K562 (cell line): ENCODE data around the gene MXRA7. TPM values are rescaled to one million over a fixed set of nuclear protein-coding genes. Genes with fewer than 3 reads are reported as not detected.

ENCODE experiments used
- COPS2 ChIP-seq: fragments of 450-650 bp; conservative IDR thresholded peaks from 2 replicates; pipeline ENCODE4 v1.6.1; 2016; ENCODE audit warnings: mild to moderate bottlenecking, moderate library complexity
- CREB1 ChIP-seq, 2 experiments: sonication (generic) in 1 of 2; formaldehyde crosslinking in 1 of 2; IDR thresholded peaks; 2 replicates each; pipeline versions ENCODE4 v1.6.1 to v1.8.0; 2012 to 2022; ENCODE audit warnings: inconsistent platforms in 1 of 2, mild to moderate bottlenecking in 1 of 2, missing genetic modification reagents in 1 of 2, moderate library complexity in 1 of 2
- CREBBP ChIP-seq: IDR thresholded peaks from one replicate; pipeline ENCODE4 v1.6.1; 2012; ENCODE audit warnings: low read depth, mild to moderate bottlenecking, control low read depth, inconsistent platforms, low read length
- E2F4 ChIP-seq: sonication (generic); formaldehyde crosslinking; IDR thresholded peaks from 2 replicates; pipeline ENCODE4 v1.8.0; 2022; ENCODE audit warnings: mild to moderate bottlenecking, low read depth, missing genetic modification reagents
- GABPB1 ChIP-seq: sonication (generic); formaldehyde crosslinking; IDR thresholded peaks from 2 replicates; pipeline ENCODE4 v1.8.0; 2022; ENCODE audit warnings: mild to moderate bottlenecking, missing genetic modification reagents
- HDGF ChIP-seq: fragments of 450-650 bp; IDR thresholded peaks from 2 replicates; pipeline ENCODE4 v1.6.1; 2016
- ID3 ChIP-seq, 2 experiments: fragments of 250-450 bp in 1 of 2; fragments of 450-650 bp in 1 of 2; sonication (Bioruptor Pico) in 1 of 2; IDR thresholded peaks; 2 replicates each; pipeline versions ENCODE4 v1.6.1 to v1.8.0; 2016 to 2021; ENCODE audit warnings: mild to moderate bottlenecking in 2 of 2, moderate library complexity in 2 of 2, missing compliant biosample characterization in 1 of 2, missing genetic modification characterization in 1 of 2
- KDM2B ChIP-seq: fragments of 250-450 bp; sonication (Bioruptor Pico); IDR thresholded peaks from 2 replicates; pipeline ENCODE4 v1.8.0; 2021; ENCODE audit warnings: mild to moderate bottlenecking, moderate library complexity
- NRF1 ChIP-seq, 2 experiments: fragments of 450-650 bp; IDR thresholded peaks in 1 of 2; conservative IDR thresholded peaks in 1 of 2; 2 replicates each; pipeline ENCODE4 v1.6.1; 2014; ENCODE audit warnings: mild to moderate bottlenecking in 2 of 2
- TBP ChIP-seq: optimal IDR thresholded peaks from 2 replicates; pipeline ENCODE3; 2011; ENCODE audit warnings: low read depth, low read length, improper control_type of control experiment
- ZFX ChIP-seq: sonication (generic); formaldehyde crosslinking; IDR thresholded peaks from 2 replicates; pipeline ENCODE4 v1.8.0; 2022; ENCODE audit warnings: mild to moderate bottlenecking, missing genetic modification reagents, moderate library complexity
- ZNF384 ChIP-seq: IDR thresholded peaks from 2 replicates; pipeline ENCODE4 v1.6.1; 2012; ENCODE audit warnings: low read depth, low read length, improper control_type of control experiment
- polyA plus RNA-seq, 8 experiments: library from polyadenylated mRNA; depleted of rRNA in 4 of 8; stranded (reverse) in 5 of 8; unstranded in 3 of 8; fragments of >200 nt; fragmentation: Nextera tagmentation in 2 of 8; fragmentation: Illumina TruSeq in 1 of 8; extraction: Ambion mirVana in 2 of 8; extraction: Trizol in 1 of 8; gene quantifications; 2 replicates each; pipeline versions ENCODE4 v1.2.1 to v1.2.3, GENCODE V29; 2011 to 2014; ENCODE audit warnings: inconsistent platforms in 1 of 8, missing spikeins in 1 of 8
- total RNA-seq, 7 experiments: library from RNA; depleted of rRNA in 6 of 7; stranded (reverse); fragments of >200 nt in 6 of 7; fragmentation: Illumina TruSeq in 2 of 7; extraction: Trizol in 2 of 7; gene quantifications; 2 replicates each; pipeline versions ENCODE4 v1.2.1 to v1.2.3, GENCODE V29; 2011 to 2021; ENCODE audit warnings: low replicate concordance in 1 of 7
- TF ChIP-seq, protein P1 (sequence below): fragments of 450-650 bp; IDR thresholded peaks from 2 replicates; pipeline ENCODE4 v1.6.1; 2016; ENCODE audit warnings: mild to moderate bottlenecking, moderate library complexity
- TF ChIP-seq, protein P2 (sequence below): fragments of 450-650 bp; IDR thresholded peaks from 2 replicates; pipeline ENCODE4 v1.6.1; 2016; ENCODE audit warnings: antibody characterized with exemption

MXRA7 gene
- total and polyA plus RNA-seq, 9 of the 15 experiments (the other 6 are each of a cell fraction or from before 2014, with no cell fraction given) = 2.6 to 38.4 (median 14.3) TPM

GRCh38 chr17:76689859-76690258 lies 20.9 kb downstream of the MXRA7 start (continued):
- TF ChIP-seq E2F4 (no peak), KDM2B (CRISPR knock-in tag) (no peak), ZNF384 (peak; percentile 89), CREB1 (IDR thresholded peaks at IDR 0.05) (no peak), CREB1 (CRISPR knock-in tag; IDR thresholded peaks at IDR 0.05) (no peak), CREBBP (no peak), TBP (no peak), COPS2 (no peak), ZFX (CRISPR knock-in tag) (no peak), NRF1 (conservative IDR thresholded peaks at IDR 0.05 in 1 of 2, IDR thresholded peaks at IDR 0.05 in 1 of 2) (0 out of 4 replicates have a peak, but pooled peaks of 1 of the 2 experiments have one; percentile 7), GABPB1 (CRISPR knock-in tag) (no peak), ID3 (CRISPR knock-in tag; IDR thresholded peaks at IDR 0.05) (no peak), ID3 (tag; IDR thresholded peaks at IDR 0.05) (no peak), HDGF (no peak)
- TF ChIP-seq, protein P1, sequence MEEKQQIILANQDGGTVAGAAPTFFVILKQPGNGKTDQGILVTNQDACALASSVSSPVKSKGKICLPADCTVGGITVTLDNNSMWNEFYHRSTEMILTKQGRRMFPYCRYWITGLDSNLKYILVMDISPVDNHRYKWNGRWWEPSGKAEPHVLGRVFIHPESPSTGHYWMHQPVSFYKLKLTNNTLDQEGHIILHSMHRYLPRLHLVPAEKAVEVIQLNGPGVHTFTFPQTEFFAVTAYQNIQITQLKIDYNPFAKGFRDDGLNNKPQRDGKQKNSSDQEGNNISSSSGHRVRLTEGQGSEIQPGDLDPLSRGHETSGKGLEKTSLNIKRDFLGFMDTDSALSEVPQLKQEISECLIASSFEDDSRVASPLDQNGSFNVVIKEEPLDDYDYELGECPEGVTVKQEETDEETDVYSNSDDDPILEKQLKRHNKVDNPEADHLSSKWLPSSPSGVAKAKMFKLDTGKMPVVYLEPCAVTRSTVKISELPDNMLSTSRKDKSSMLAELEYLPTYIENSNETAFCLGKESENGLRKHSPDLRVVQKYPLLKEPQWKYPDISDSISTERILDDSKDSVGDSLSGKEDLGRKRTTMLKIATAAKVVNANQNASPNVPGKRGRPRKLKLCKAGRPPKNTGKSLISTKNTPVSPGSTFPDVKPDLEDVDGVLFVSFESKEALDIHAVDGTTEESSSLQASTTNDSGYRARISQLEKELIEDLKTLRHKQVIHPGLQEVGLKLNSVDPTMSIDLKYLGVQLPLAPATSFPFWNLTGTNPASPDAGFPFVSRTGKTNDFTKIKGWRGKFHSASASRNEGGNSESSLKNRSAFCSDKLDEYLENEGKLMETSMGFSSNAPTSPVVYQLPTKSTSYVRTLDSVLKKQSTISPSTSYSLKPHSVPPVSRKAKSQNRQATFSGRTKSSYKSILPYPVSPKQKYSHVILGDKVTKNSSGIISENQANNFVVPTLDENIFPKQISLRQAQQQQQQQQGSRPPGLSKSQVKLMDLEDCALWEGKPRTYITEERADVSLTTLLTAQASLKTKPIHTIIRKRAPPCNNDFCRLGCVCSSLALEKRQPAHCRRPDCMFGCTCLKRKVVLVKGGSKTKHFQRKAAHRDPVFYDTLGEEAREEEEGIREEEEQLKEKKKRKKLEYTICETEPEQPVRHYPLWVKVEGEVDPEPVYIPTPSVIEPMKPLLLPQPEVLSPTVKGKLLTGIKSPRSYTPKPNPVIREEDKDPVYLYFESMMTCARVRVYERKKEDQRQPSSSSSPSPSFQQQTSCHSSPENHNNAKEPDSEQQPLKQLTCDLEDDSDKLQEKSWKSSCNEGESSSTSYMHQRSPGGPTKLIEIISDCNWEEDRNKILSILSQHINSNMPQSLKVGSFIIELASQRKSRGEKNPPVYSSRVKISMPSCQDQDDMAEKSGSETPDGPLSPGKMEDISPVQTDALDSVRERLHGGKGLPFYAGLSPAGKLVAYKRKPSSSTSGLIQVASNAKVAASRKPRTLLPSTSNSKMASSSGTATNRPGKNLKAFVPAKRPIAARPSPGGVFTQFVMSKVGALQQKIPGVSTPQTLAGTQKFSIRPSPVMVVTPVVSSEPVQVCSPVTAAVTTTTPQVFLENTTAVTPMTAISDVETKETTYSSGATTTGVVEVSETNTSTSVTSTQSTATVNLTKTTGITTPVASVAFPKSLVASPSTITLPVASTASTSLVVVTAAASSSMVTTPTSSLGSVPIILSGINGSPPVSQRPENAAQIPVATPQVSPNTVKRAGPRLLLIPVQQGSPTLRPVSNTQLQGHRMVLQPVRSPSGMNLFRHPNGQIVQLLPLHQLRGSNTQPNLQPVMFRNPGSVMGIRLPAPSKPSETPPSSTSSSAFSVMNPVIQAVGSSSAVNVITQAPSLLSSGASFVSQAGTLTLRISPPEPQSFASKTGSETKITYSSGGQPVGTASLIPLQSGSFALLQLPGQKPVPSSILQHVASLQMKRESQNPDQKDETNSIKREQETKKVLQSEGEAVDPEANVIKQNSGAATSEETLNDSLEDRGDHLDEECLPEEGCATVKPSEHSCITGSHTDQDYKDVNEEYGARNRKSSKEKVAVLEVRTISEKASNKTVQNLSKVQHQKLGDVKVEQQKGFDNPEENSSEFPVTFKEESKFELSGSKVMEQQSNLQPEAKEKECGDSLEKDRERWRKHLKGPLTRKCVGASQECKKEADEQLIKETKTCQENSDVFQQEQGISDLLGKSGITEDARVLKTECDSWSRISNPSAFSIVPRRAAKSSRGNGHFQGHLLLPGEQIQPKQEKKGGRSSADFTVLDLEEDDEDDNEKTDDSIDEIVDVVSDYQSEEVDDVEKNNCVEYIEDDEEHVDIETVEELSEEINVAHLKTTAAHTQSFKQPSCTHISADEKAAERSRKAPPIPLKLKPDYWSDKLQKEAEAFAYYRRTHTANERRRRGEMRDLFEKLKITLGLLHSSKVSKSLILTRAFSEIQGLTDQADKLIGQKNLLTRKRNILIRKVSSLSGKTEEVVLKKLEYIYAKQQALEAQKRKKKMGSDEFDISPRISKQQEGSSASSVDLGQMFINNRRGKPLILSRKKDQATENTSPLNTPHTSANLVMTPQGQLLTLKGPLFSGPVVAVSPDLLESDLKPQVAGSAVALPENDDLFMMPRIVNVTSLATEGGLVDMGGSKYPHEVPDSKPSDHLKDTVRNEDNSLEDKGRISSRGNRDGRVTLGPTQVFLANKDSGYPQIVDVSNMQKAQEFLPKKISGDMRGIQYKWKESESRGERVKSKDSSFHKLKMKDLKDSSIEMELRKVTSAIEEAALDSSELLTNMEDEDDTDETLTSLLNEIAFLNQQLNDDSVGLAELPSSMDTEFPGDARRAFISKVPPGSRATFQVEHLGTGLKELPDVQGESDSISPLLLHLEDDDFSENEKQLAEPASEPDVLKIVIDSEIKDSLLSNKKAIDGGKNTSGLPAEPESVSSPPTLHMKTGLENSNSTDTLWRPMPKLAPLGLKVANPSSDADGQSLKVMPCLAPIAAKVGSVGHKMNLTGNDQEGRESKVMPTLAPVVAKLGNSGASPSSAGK = 0 out of 2 replicates have a peak, but pooled peaks have one; percentile 18
- TF ChIP-seq, protein P2, sequence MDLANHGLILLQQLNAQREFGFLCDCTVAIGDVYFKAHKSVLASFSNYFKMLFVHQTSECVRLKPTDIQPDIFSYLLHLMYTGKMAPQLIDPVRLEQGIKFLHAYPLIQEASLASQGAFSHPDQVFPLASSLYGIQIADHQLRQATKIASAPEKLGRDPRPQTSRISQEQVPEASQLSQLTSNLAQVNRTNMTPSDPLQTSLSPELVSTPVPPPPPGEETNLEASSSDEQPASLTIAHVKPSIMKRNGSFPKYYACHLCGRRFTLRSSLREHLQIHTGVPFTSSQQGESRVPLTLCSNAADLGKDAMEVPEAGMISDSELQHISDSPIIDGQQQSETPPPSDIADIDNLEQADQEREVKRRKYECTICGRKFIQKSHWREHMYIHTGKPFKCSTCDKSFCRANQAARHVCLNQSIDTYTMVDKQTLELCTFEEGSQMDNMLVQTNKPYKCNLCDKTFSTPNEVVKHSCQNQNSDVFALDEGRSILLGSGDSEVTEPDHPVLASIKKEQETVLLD = no peak
